Naive thymus-derived CD8-positive, alpha-beta T cell (primary cell): ENCODE measurements around the gene LCORL. TPM values are rescaled to one million over a fixed set of nuclear protein-coding genes. Genes with fewer than 3 reads are reported as not detected.
A peak's percentile ranks its signal among the peaks of the same experiment; 100 is the strongest.

Experiments
- ATAC-seq, 2 donors: fragments of 150-1000 bp; cut with Tn5 transposase in 1 of 2; sonication (Bioruptor Pico), chemical (Tn5 transposase) in 1 of 2; 1 replicate in 1 of 2; 2 replicates in 1 of 2; pipeline ENCODE4 v1.10.0; 2021; ENCODE audit warnings: mild to moderate bottlenecking in 2 of 2, moderate library complexity in 2 of 2
- POLR2A ChIA-PET: fragments of 350-600 bp; sonication (Branson Sonifier 250); formaldehyde crosslinking; loops from one replicate; lab custom pipeline; 2021; ENCODE audit warnings: antibody characterized with exemption; lab: Charles Lee
- DNase-seq, 10 donors: peaks; one replicate each; pipeline versions ENCODE4 v3.0.0 to v3.0.0-alpha.2; 2020 to 2022
- H3K27ac Mint-ChIP-seq, 10 donors: one replicate each; pipeline ENCODE4 v1.8.0; 2020 to 2022; ENCODE audit warnings: mild to moderate bottlenecking in 10 of 10, mixed read lengths in 10 of 10, moderate library complexity in 4 of 10, inconsistent platforms in 1 of 10
- H3K27me3 Mint-ChIP-seq, 5 donors: one replicate each; pipeline ENCODE4 v1.8.0; 2021 to 2022; ENCODE audit warnings: mixed read lengths in 5 of 5
- H3K36me3 Mint-ChIP-seq, 3 donors: one replicate each; pipeline ENCODE4 v1.8.0; 2020 to 2022; ENCODE audit warnings: mixed read lengths in 3 of 3, mild to moderate bottlenecking in 2 of 3, inconsistent platforms in 1 of 3
- H3K4me1 Mint-ChIP-seq, 4 donors: one replicate each; pipeline ENCODE4 v1.8.0; 2021 to 2022; ENCODE audit warnings: mixed read lengths in 4 of 4
- H3K4me3 Mint-ChIP-seq, 10 donors: one replicate each; pipeline ENCODE4 v1.8.0; 2020 to 2022; ENCODE audit warnings: mild to moderate bottlenecking in 10 of 10, mixed read lengths in 10 of 10, moderate library complexity in 6 of 10, inconsistent platforms in 1 of 10
- H3K9me3 Mint-ChIP-seq, 9 donors: one replicate each; pipeline ENCODE4 v1.8.0; 2020 to 2022; ENCODE audit warnings: mixed read lengths in 9 of 9, mild to moderate bottlenecking in 3 of 9, inconsistent platforms in 1 of 9, moderate library complexity in 1 of 9
- polyA plus RNA-seq, 3 donors: library from polyadenylated mRNA; unstranded; fragments of 300-500 nt; fragmentation: Illumina TruSeq; gene quantifications; one replicate each; pipeline ENCODE4 v1.2.3, GENCODE V29; 2021
- total RNA-seq, 8 experiments: library from RNA in 2 of 8; stranded (reverse) in 2 of 8; gene quantifications; one replicate each; pipeline ENCODE4 v1.2.3 and lab custom pipeline; 2021 to 2026

LCORL gene
- total and polyA plus RNA-seq, 5 experiments from 2014 or later: 4.5 to 16.9 (median 7.3) TPM

DNA sequence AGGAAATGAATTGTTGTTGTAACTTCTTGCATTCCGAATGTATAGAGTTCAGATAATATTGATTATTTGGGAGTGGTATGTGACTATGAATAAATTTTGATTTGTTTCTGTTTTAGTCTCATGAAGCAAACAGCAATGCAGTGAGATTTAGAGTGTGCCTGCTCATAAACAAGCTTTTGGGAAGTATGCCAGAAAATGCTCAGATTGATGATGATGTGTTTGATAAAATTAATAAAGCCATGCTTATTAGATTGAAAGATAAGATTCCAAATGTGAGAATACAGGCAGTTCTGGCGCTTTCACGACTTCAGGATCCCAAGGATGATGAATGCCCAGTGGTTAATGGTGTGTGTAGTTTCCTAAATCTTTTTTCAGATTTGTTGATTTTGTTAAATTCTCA lies 208.8 kb downstream of the LCORL start:
- H3K9me3 Mint-ChIP-seq: no peaks in the 10 kb centered on the region
- no peaks in the 10 kb centered on the region for H3K27me3 Mint-ChIP-seq
- no peak for DNase-seq
- no peak overlapping the region for H3K4me3 Mint-ChIP-seq
- ATAC-seq: no peak
- POLR2A ChIA-PET: no interaction called here
- H3K36me3 Mint-ChIP-seq: peaks cover 0 to 6% (median 1%) of the 10 kb centered on the region in 3 donors
- peaks cover 12 to 48% (median 33%) of the 10 kb centered on the region in 4 donors for H3K4me1 Mint-ChIP-seq
- no peak overlapping the region for H3K27ac Mint-ChIP-seq

GRCh38 chr4:17812125-17812524 lies 209.4 kb downstream of the LCORL start:
- H3K27me3 Mint-ChIP-seq: no peaks in the 10 kb centered on the region
- POLR2A ChIA-PET: no interaction called here
- H3K9me3 Mint-ChIP-seq: no peaks in the 10 kb centered on the region
- DNase-seq (no peak), ATAC-seq (no peak)
- H3K36me3 Mint-ChIP-seq: peaks cover 0 to 13% (median 5%) of the 10 kb centered on the region in 3 donors
- peak overlapping the region in 1 of 10 donors; percentile 4 for H3K27ac Mint-ChIP-seq
- peak overlapping the region in 5 of 10 donors; percentile 1 to 97 (median 83) for H3K4me3 Mint-ChIP-seq
- peaks cover 19 to 50% (median 40%) of the 10 kb centered on the region in 4 donors for H3K4me1 Mint-ChIP-seq

DNA sequence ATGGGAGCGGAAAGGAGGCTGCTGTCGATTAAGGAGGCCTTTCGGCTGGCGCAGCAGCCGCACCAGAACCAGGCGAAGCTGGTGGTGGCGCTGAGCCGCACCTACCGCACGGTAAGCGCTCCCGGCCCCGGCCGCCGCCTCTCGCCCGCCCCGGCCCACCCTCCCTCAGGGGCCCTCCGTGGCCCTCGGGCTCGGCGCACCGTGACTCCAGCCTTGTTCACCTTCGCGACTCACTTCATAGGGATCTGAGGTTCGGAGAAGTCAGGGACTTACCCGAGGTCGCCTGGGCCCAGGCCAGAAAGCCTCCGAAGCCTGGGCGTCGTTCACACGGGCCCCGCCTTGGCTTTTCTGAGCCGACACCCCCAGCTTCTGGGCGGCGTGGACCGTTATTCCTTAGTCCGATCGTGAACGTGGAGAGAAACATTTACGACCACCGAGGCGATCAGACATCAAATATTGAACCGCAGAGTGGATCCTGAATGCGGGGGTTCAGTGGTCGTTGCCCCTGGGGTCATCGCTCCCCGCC lies 210.4 kb downstream of the LCORL start:
- ATAC-seq (peak; percentile 12 to 23), DNase-seq (peak in 2 of 10 donors; percentile 6 to 63)
- Mint-ChIP-seq H3K27me3 (no peaks in the 10 kb centered on the region), H3K9me3 (no peaks in the 10 kb centered on the region), H3K4me3 (peak overlapping the region; percentile 91 to 100 (median 97)), H3K4me1 (peaks cover 22 to 59% (median 48%) of the 10 kb centered on the region in 4 donors), H3K36me3 (peaks cover 0 to 18% (median 5%) of the 10 kb centered on the region in 3 donors), H3K27ac (peak overlapping the region; percentile 97 to 100 (median 98))
- POLR2A ChIA-PET: interaction anchor here (1.0 to 3.0 kb wide), 5 partner anchors 196 to 270 kb away, joined by 3 to 17 read pairs (median 4); partner anchors contain the start of gene MED28

GRCh38 chr4:17810260-17811077 lies 211.1 kb downstream of the LCORL start, which contains the start of the genes DCAF16 and NCAPG:
TSS of gene DCAF16 (minus strand) at chr4:17810757. CDS start at chr4:17804141, 6,616 bp downstream.
TSS of gene NCAPG (plus strand) at chr4:17810979. CDS start at chr4:17811078, 99 bp downstream.
- POLR2A ChIA-PET: interaction anchor here (1.0 to 3.0 kb wide), 7 partner anchors 158 to 270 kb away, joined by 3 to 17 read pairs (median 4); partner anchors contain the start of gene MED28
- Mint-ChIP-seq H3K4me1 (peaks cover 25 to 66% (median 53%) of the 10 kb centered on the region in 4 donors), H3K36me3 (peaks cover 0 to 24% (median 5%) of the 10 kb centered on the region in 3 donors), H3K27ac (peak within 1 kb of the TSS; percentile 97 to 100 (median 98)), H3K9me3 (no peaks in the 10 kb centered on the region), H3K27me3 (no peaks in the 10 kb centered on the region), H3K4me3 (peak within 1 kb of the TSS; percentile 91 to 100 (median 97))
- ATAC-seq (peak; percentile 85 to 90), DNase-seq (peak; percentile 93 to 99 (median 98))

GRCh38 chr4:17809667-17810066 lies 211.9 kb downstream of the LCORL start:
- H3K4me3 Mint-ChIP-seq: peak overlapping the region; percentile 91 to 100 (median 97)
- peaks cover 25 to 70% (median 55%) of the 10 kb centered on the region in 4 donors for H3K4me1 Mint-ChIP-seq
- no peaks in the 10 kb centered on the region for H3K27me3 Mint-ChIP-seq
- POLR2A ChIA-PET: interaction anchor here (1.2 to 3.0 kb wide), 6 partner anchors 157 to 269 kb away, joined by 3 to 17 read pairs (median 4); partner anchors contain the start of gene MED28
- peak overlapping the region; percentile 97 to 100 (median 98) for H3K27ac Mint-ChIP-seq
- no peaks in the 10 kb centered on the region for H3K9me3 Mint-ChIP-seq
- ATAC-seq: no peak
- DNase-seq: peak in 2 of 10 donors; percentile 8 to 14
- H3K36me3 Mint-ChIP-seq: peaks cover 0 to 32% (median 5%) of the 10 kb centered on the region in 3 donors

DNA sequence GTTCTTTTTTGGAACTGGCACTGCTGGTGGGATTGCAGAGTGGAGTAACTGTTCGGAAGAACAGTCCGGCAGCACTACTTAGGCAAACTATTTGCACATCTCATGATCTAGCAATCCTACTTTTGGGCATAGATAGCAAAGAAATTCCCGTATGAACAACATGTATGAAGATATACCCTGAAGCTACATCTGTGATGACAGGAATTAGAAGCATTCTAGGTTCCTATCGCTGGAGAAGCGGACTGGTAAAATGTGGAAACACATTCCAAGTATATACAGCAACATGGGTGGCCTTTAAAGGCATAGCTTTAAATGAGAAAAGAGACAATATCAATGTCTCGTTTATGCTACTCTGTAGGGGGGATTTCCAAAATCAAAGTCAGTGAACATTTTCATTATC lies 214.1 kb downstream of the LCORL start:
- POLR2A ChIA-PET: interaction anchor here (2.4 kb wide), 1 partner anchor 259 kb away, joined by 6 read pairs; no protein-coding TSS in a partner anchor
- no peaks in the 10 kb centered on the region for H3K27me3 Mint-ChIP-seq
- DNase-seq (no peak), ATAC-seq (no peak)
- peak overlapping the region in 9 of 10 donors; percentile 48 to 100 (median 91) for H3K4me3 Mint-ChIP-seq
- peaks cover 27 to 79% (median 66%) of the 10 kb centered on the region in 4 donors for H3K4me1 Mint-ChIP-seq
- peak overlapping the region in 6 of 10 donors; percentile 12 to 97 (median 26) for H3K27ac Mint-ChIP-seq
- H3K9me3 Mint-ChIP-seq: no peaks in the 10 kb centered on the region
- peaks cover 5 to 54% (median 12%) of the 10 kb centered on the region in 3 donors for H3K36me3 Mint-ChIP-seq

- Mint-ChIP-seq H3K36me3 (peaks cover 5 to 71% (median 16%) of the 10 kb centered on the region in 3 donors), H3K27ac (peak overlapping the region in 3 of 10 donors; percentile 14 to 65 (median 19)), H3K9me3 (no peaks in the 10 kb centered on the region), H3K4me3 (peak overlapping the region in 4 of 10 donors; percentile 7 to 97 (median 36)), H3K27me3 (no peaks in the 10 kb centered on the region), H3K4me1 (peaks cover 27 to 71% (median 61%) of the 10 kb centered on the region in 4 donors)
- no peak for ATAC-seq
- no peak for DNase-seq
- POLR2A ChIA-PET: no interaction called here
These were observed 215.9 kb downstream of the LCORL start for GRCh38 chr4:17805580-17806155.

DNA sequence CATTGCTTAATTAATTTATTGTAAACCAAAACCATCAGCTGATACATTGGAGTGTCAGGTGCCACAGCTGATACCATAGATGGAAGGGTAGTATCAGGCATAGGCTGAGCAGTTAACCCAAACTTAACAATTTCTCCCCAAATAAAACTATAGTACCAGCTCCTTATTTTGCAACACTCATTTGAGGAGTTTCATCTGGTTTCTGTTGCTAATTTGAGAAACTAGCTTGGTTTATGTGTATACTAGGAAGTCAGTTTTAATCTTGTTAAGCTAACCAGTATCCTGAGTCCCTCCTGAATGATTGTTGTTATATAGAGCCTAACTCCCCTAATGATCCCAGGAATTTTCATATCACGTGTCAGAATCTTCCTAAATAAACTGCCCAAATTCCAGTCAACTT lies 223.7 kb downstream of the LCORL start:
- H3K27me3 Mint-ChIP-seq: no peaks in the 10 kb centered on the region
- H3K27ac Mint-ChIP-seq: peak overlapping the region in 2 of 10 donors; percentile 4 to 47
- H3K9me3 Mint-ChIP-seq: no peaks in the 10 kb centered on the region
- DNase-seq (no peak), ATAC-seq (no peak)
- POLR2A ChIA-PET: no interaction called here
- peaks cover 6 to 13% (median 7%) of the 10 kb centered on the region in 4 donors for H3K4me1 Mint-ChIP-seq
- no peak overlapping the region for H3K4me3 Mint-ChIP-seq
- H3K36me3 Mint-ChIP-seq: peaks cover 0 to 58% (median 12%) of the 10 kb centered on the region in 3 donors

DNA sequence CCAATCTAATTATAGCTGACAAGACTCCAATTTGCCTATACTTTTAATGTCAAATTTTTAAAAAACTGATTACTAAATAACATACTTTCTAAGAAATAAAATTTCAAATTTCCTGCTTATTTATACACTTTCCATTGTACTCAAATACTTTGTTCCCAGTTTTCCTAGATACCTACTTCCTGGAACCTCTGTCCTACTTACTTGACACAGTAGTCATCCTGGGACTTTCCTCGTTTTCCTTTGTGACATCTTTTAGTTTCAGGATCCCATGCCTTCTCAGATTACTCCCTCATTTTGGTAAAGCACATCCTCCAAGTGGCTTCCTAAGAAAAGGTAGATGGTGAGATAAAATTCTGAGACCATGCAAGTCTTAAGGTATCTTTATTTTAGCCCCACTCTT lies 226.8 kb downstream of the LCORL start:
- Mint-ChIP-seq H3K4me3 (no peak overlapping the region), H3K9me3 (no peaks in the 10 kb centered on the region), H3K27me3 (no peaks in the 10 kb centered on the region), H3K36me3 (peaks cover 0 to 46% (median 19%) of the 10 kb centered on the region in 3 donors), H3K4me1 (peaks cover 0 to 3% (median 1%) of the 10 kb centered on the region in 4 donors), H3K27ac (no peak overlapping the region)
- ATAC-seq: no peak
- POLR2A ChIA-PET: no interaction called here
- no peak for DNase-seq

Other genes starting within 250 kb of the LCORL start
- gene FAM184B, start 240.1 kb downstream of the LCORL start, total RNA-seq: not detected
- gene FAM184B, start 240.1 kb downstream of the LCORL start, polyA plus RNA-seq: under 1 TPM in 2 of 3 donors, not detected in 1; 0.03 to 0.13 TPM
- gene DCAF16, start 211.0 kb downstream of the LCORL start, total RNA-seq: 10 to 100 TPM; 74.0 to 74.3 TPM
- gene DCAF16, start 211.0 kb downstream of the LCORL start, polyA plus RNA-seq: 10 to 100 TPM; 18.4 to 23.1 (median 21.2) TPM
- gene NCAPG, start 210.8 kb downstream of the LCORL start, total RNA-seq: under 1 TPM; 0.38 to 0.81 TPM
- under 1 TPM in 1 of 3 donors, not detected in 2; 0.24 TPM for gene NCAPG, start 210.8 kb downstream of the LCORL start, polyA plus RNA-seq